H1 (cell line): ENCODE data around the gene CNFN. TPM values are rescaled to one million over a fixed set of nuclear protein-coding genes. Genes with fewer than 3 reads are reported as not detected.
A peak's percentile ranks its signal among the peaks of the same experiment; 100 is the strongest.

Experiments
- CTCF ChIA-PET: fragments of 300-600 bp; sonication (Branson Sonifier 250); formaldehyde crosslinking; loops from one replicate; lab custom pipeline; 2021; ENCODE audit not compliant: partially characterized antibody; lab: Charles Lee
- POLR2A ChIA-PET: fragments of 300-600 bp; sonication (Branson Sonifier 250); formaldehyde crosslinking; loops from one replicate; lab custom pipeline; 2021; ENCODE audit warnings: inconsistent platforms; ENCODE audit not compliant: partially characterized antibody; lab: Charles Lee
- DNase-seq, 2 experiments: peaks; one replicate each; pipeline versions ENCODE4 v3.0.0 to v3.0.0-alpha.2; 2010 to 2022; ENCODE audit warnings: low spot score in 2 of 2, low read depth in 1 of 2, mixed read lengths in 1 of 2
- FAIRE-seq: peaks from 2 replicates; lab custom pipeline; 2011; peaks lifted over from hg19 to GRCh38; lab: Jason Lieb, UNC
- H2AFZ ChIP-seq: 2 replicates; pipeline ENCODE4 v1.8.1; 2012; ENCODE audit warnings: low read length, inconsistent platforms
- H2AK5ac ChIP-seq: 2 replicates; pipeline ENCODE4 v1.6.1; 2013; ENCODE audit warnings: low read depth, low read length
- H2BK120ac ChIP-seq: replicated peaks from 2 replicates; pipeline ENCODE3; 2013; ENCODE audit warnings: low read depth, low read length, inconsistent platforms
- H2BK12ac ChIP-seq: 2 replicates; pipeline ENCODE4 v1.6.1; 2013; ENCODE audit warnings: low read depth, low read length
- H2BK15ac ChIP-seq: 2 replicates; pipeline ENCODE4 v1.6.1; 2013; ENCODE audit warnings: low read length
- H2BK20ac ChIP-seq: 2 replicates; pipeline ENCODE4 v1.6.1; 2013; ENCODE audit warnings: low read length
- H2BK5ac ChIP-seq: 2 replicates; pipeline ENCODE4 v1.6.1; 2013; ENCODE audit warnings: low read depth, low read length
- H3K14ac ChIP-seq: 2 replicates; pipeline ENCODE4 v1.6.1; 2013; ENCODE audit warnings: inconsistent platforms; ENCODE audit not compliant: insufficient read length
- H3K18ac ChIP-seq: 2 replicates; pipeline ENCODE4 v1.6.1; 2013; ENCODE audit warnings: low read length; ENCODE audit errors: extremely low read depth
- H3K23ac ChIP-seq: 2 replicates; pipeline ENCODE4 v1.6.1; 2013; ENCODE audit warnings: inconsistent platforms; ENCODE audit not compliant: insufficient read length
- H3K23me2 ChIP-seq: 2 replicates; pipeline ENCODE4 v1.6.1; 2013; ENCODE audit warnings: low read depth, low read length
- H3K27ac ChIP-seq: 2 replicates; pipeline ENCODE4 v1.6.1; 2011; ENCODE audit warnings: low read depth, low read length, inconsistent platforms
- H3K27me3 ChIP-seq, 4 experiments: replicated peaks in 1 of 4; 1 replicate in 1 of 4; 2 replicates in 3 of 4; pipeline versions ENCODE4 v1.6.1 to v1.8.1; 2011 to 2013; ENCODE audit warnings: low read length in 3 of 4, mild to moderate bottlenecking in 3 of 4, inconsistent platforms in 2 of 4, mixed read lengths in 2 of 4, moderate library complexity in 1 of 4; ENCODE audit not compliant: control insufficient read depth in 3 of 4, insufficient read depth in 3 of 4; ENCODE audit errors: extremely low read depth in 1 of 4
- H3K36me3 ChIP-seq, 4 experiments: 2 replicates each; pipeline versions ENCODE4 v1.6.1 to v1.8.1; 2011 to 2013; ENCODE audit warnings: mild to moderate bottlenecking in 4 of 4, low read length in 3 of 4, moderate library complexity in 2 of 4, control low read depth in 1 of 4, inconsistent platforms in 1 of 4; ENCODE audit not compliant: insufficient read depth in 4 of 4, control insufficient read depth in 2 of 4
- H3K4ac ChIP-seq: replicated peaks from 2 replicates; pipeline ENCODE3; 2013; ENCODE audit warnings: low read length, low read depth, mixed read lengths, inconsistent platforms; ENCODE audit not compliant: insufficient read length
- H3K4me1 ChIP-seq, 4 experiments: replicated peaks in 1 of 4; 1 replicate in 1 of 4; 2 replicates in 3 of 4; pipeline versions ENCODE4 v1.6.1 to v1.8.1; 2011 to 2013; ENCODE audit warnings: low read length in 3 of 4, inconsistent platforms in 2 of 4, mixed read lengths in 1 of 4; ENCODE audit not compliant: insufficient read depth in 4 of 4, control insufficient read depth in 3 of 4
- H3K4me2 ChIP-seq, 2 experiments: 2 replicates each; pipeline versions ENCODE4 v1.6.1 to v1.8.1; 2011 to 2013; ENCODE audit warnings: low read depth in 2 of 2, low read length in 2 of 2, control low read depth in 1 of 2, inconsistent platforms in 1 of 2, mild to moderate bottlenecking in 1 of 2; ENCODE audit not compliant: insufficient read depth in 1 of 2
- H3K4me3 ChIP-seq, 4 experiments: fragments of 200-600, 300-600 bp in 1 of 4; sonication (generic), shearing (Covaris generic), sonication (Bioruptor Twin) in 1 of 4; 2 replicates each; pipeline versions ENCODE4 v1.5.1 to v1.8.1; 2011 to 2016; ENCODE audit warnings: low read length in 4 of 4, low read depth in 3 of 4, control low read depth in 2 of 4, inconsistent platforms in 2 of 4, mild to moderate bottlenecking in 2 of 4, mixed read lengths in 1 of 4, moderate library complexity in 1 of 4; ENCODE audit not compliant: insufficient read depth in 2 of 4; ENCODE audit errors: extremely low read depth in 1 of 4
- H3K56ac ChIP-seq: replicated peaks from 2 replicates; pipeline ENCODE3; 2013; ENCODE audit warnings: low read depth, mild to moderate bottlenecking, mixed read lengths, low read length, inconsistent platforms; ENCODE audit not compliant: insufficient read length
- H3K79me1 ChIP-seq: 2 replicates; pipeline ENCODE4 v1.6.1; 2013; ENCODE audit warnings: low read depth, low read length, control low read depth
- H3K79me2 ChIP-seq, 2 experiments: 2 replicates each; pipeline versions ENCODE4 v1.6.1 to v1.8.1; 2012 to 2013; ENCODE audit warnings: low read length in 2 of 2, mild to moderate bottlenecking in 2 of 2, inconsistent platforms in 1 of 2; ENCODE audit not compliant: insufficient read depth in 2 of 2, control insufficient read depth in 1 of 2
- H3K9ac ChIP-seq, 4 experiments: replicated peaks in 1 of 4; 1 replicate in 1 of 4; 2 replicates in 3 of 4; pipeline versions ENCODE4 v1.6.1 to v1.8.1; 2011 to 2013; ENCODE audit warnings: low read depth in 3 of 4, low read length in 3 of 4, control low read depth in 2 of 4, mild to moderate bottlenecking in 2 of 4, moderate library complexity in 2 of 4, inconsistent platforms in 1 of 4; ENCODE audit errors: extremely low read depth in 1 of 4
- H3K9me3 ChIP-seq, 2 experiments: 2 replicates each; pipeline versions ENCODE4 v1.6.1 to v1.8.1; 2012 to 2013; ENCODE audit warnings: mild to moderate bottlenecking in 2 of 2, moderate library complexity in 2 of 2, control low read depth in 1 of 2, inconsistent platforms in 1 of 2, low read depth in 1 of 2, low read length in 1 of 2, mixed read lengths in 1 of 2; ENCODE audit not compliant: insufficient read depth in 2 of 2
- H4K20me1 ChIP-seq, 2 experiments: replicated peaks in 1 of 2; 2 replicates each; pipeline versions ENCODE3 to v1.8.1; 2011 to 2013; ENCODE audit warnings: inconsistent platforms in 2 of 2, low read length in 2 of 2, mild to moderate bottlenecking in 1 of 2; ENCODE audit not compliant: insufficient read depth in 2 of 2, control insufficient read depth in 1 of 2
- H4K5ac ChIP-seq: 2 replicates; pipeline ENCODE4 v1.6.1; 2013; ENCODE audit warnings: low read length, low read depth, mixed read lengths, inconsistent platforms; ENCODE audit not compliant: insufficient read length
- H4K8ac ChIP-seq: 2 replicates; pipeline ENCODE4 v1.8.0; 2013; ENCODE audit warnings: mild to moderate bottlenecking, moderate library complexity, low read length, inconsistent platforms; ENCODE audit not compliant: insufficient read depth; ENCODE audit errors: extremely low read depth
- H4K91ac ChIP-seq: replicated peaks from 2 replicates; pipeline ENCODE3; 2013; ENCODE audit warnings: low read length, mixed read lengths, inconsistent platforms; ENCODE audit not compliant: insufficient read length
- BACH1 ChIP-seq: IDR thresholded peaks from 2 replicates; pipeline ENCODE4 v1.6.1; 2012; ENCODE audit warnings: low read length, improper control_type of control experiment
- CHD2 ChIP-seq: IDR thresholded peaks from 2 replicates; pipeline ENCODE4 v1.6.1; 2012; ENCODE audit warnings: low read length, improper control_type of control experiment
- CREB1 ChIP-seq: IDR thresholded peaks from 2 replicates; pipeline ENCODE4 v1.6.1; 2012; ENCODE audit warnings: inconsistent platforms
- EGR1 ChIP-seq: IDR thresholded peaks from 2 replicates; pipeline ENCODE4 v1.6.1; 2011; ENCODE audit warnings: low read depth, low read length, borderline replicate concordance
- HDAC6 ChIP-seq: IDR thresholded peaks from one replicate; pipeline ENCODE4 v1.7.1; 2012; ENCODE audit warnings: low read depth, mild to moderate bottlenecking, inconsistent platforms, low read length, moderate library complexity
- KDM1A ChIP-seq: fragments of 200-600, 300-600 bp; sonication (generic); IDR thresholded peaks from 2 replicates; pipeline ENCODE4 v1.7.1; 2016; ENCODE audit warnings: mild to moderate bottlenecking, low read length, borderline replicate concordance
- KDM4A ChIP-seq: IDR thresholded peaks from one replicate; pipeline ENCODE4 v1.7.1; 2012; ENCODE audit warnings: low read depth, mild to moderate bottlenecking, moderate library complexity, low read length, inconsistent platforms; ENCODE audit not compliant: severe bottlenecking
- KDM5A ChIP-seq: fragments of 200-600 bp; IDR thresholded peaks from 2 replicates; pipeline ENCODE4 v1.7.1; 2012; ENCODE audit warnings: mild to moderate bottlenecking, low read length, inconsistent platforms, mixed read lengths
- POLR2A ChIP-seq, 2 experiments: IDR thresholded peaks; 1 replicate in 1 of 2; 2 replicates in 1 of 2; pipeline ENCODE4 v1.6.1; 2011; ENCODE audit warnings: low read depth in 2 of 2, low read length in 2 of 2, mild to moderate bottlenecking in 2 of 2; ENCODE audit errors: control extremely low read depth in 1 of 2
- POU5F1 ChIP-seq: IDR thresholded peaks from 2 replicates; pipeline ENCODE4 v1.6.1; 2011; ENCODE audit warnings: low read depth, mild to moderate bottlenecking, low read length, moderate library complexity
- SAP30 ChIP-seq: fragments of 300-600 bp; sonication (generic); IDR thresholded peaks from 2 replicates; pipeline ENCODE4 v1.7.1; 2012; ENCODE audit warnings: low read length, moderate library complexity, mild to moderate bottlenecking, inconsistent platforms; ENCODE audit not compliant: insufficient read depth, insufficient replicate concordance
- SIRT6 ChIP-seq: IDR thresholded peaks from one replicate; pipeline ENCODE4 v1.7.1; 2012; ENCODE audit warnings: low read length, inconsistent platforms
- SP4 ChIP-seq: IDR thresholded peaks from 2 replicates; pipeline ENCODE4 v1.6.1; 2012; ENCODE audit warnings: low read length, inconsistent platforms
- SRF ChIP-seq: IDR thresholded peaks from 2 replicates; pipeline ENCODE4 v1.6.1; 2011; ENCODE audit warnings: mild to moderate bottlenecking, low read depth, low read length, moderate library complexity
- SUZ12 ChIP-seq: fragments of 200-600 bp; sonication (generic); IDR thresholded peaks from 2 replicates; pipeline ENCODE4 v1.6.1; 2012; ENCODE audit warnings: mild to moderate bottlenecking, inconsistent platforms, low read length, moderate library complexity, mixed read lengths
- WGBS, 2 experiments: shearing (Covaris generic) in 1 of 2; methylation state at CpG; one replicate each; pipeline versions ENCODE4 v1.1.6 to v1.1.7; 2013 to 2015; ENCODE audit warnings: low lambda C conversion rate in 2 of 2, mixed read lengths in 2 of 2, inconsistent platforms in 1 of 2, low coverage in 1 of 2, missing lambda C conversion rate in 1 of 2; ENCODE audit not compliant: insufficient replicate concordance in 2 of 2, insufficient coverage in 1 of 2, insufficient read length in 1 of 2; ENCODE audit errors: extremely low coverage in 1 of 2, missing lambda C conversion rate in 1 of 2; 5-methylcytosine and 5-hydroxymethylcytosine counted together
- polyA plus RNA-seq, 7 experiments: library from polyadenylated mRNA; depleted of rRNA in 3 of 7; stranded (reverse) in 5 of 7; unstranded in 2 of 7; fragments of >200 nt in 5 of 7; fragments of 200-250 nt in 2 of 7; gene quantifications; 1 replicate in 5 of 7; 2 replicates in 1 of 7; 4 replicates in 1 of 7; pipeline versions ENCODE4 v1.2.1 to v1.2.3, GENCODE V29; 2011 to 2013; ENCODE audit warnings: missing spikeins in 2 of 7, mixed read lengths in 2 of 7
- total RNA-seq: library from RNA; stranded (reverse); fragmentation: NEBNext Ultra II Directional; extraction: Animal tissue kit (Norgen Biotek cat#: 25700); gene quantifications from 2 replicates; pipeline ENCODE4 v1.2.1, GENCODE V29; 2021

The CNFN gene
- total and polyA plus RNA-seq, 2 of the 8 experiments (the other 6 are each of a cell fraction or from before 2014, with no cell fraction given), result 8.9 to 31.5 TPM

- CTCF ChIA-PET, result interaction anchor here (0.5 to 1.3 kb wide), 5 partner anchors 12 to 70 kb away, joined by 3 to 4 read pairs (median 3); no protein-coding TSS in a partner anchor
- no peak overlapping the region for H3K9ac ChIP-seq
- TF ChIP-seq POU5F1 (no peak), SIRT6 (no peak), HDAC6 (no peak), CHD2 (no peak), SP4 (no peak), KDM5A (no peak), KDM4A (no peak), KDM1A (no peak), CREB1 (no peak), BACH1 (no peak), POLR2A (IDR thresholded peaks at IDR 0.05; ENCODE audit: control extremely low read depth in 1 of 2, low read depth in 2 of 2, low read length in 2 of 2) (no peak), SUZ12 (no peak), SRF (no peak), SAP30 (no peak), EGR1 (no peak)
Observed at GRCh38 chr19:42368765-42369164, 21.3 kb downstream of the CNFN start.

More at GRCh38 chr19:42368765-42369164, 21.3 kb downstream of the CNFN start:
- FAIRE-seq (no peak), DNase-seq (no peak)
- no peak overlapping the region for H2AFZ ChIP-seq
- no peaks in the 10 kb centered on the region for H4K20me1 ChIP-seq
- H3K4ac ChIP-seq, result peak overlapping the region; percentile 95
- H3K79me1 ChIP-seq, result peaks cover 2% of the 10 kb centered on the region
- H3K27ac ChIP-seq, result no peak overlapping the region
- H3K36me3 ChIP-seq, result peaks cover 4 to 8% (median 5%) of the 10 kb centered on the region in 4 experiments; a peak in 6 of 8 replicates
- no peak overlapping the region for H3K4me3 ChIP-seq
- no peaks in the 10 kb centered on the region; the same call in 1 of the 2 replicates for H3K23me2 ChIP-seq
- H3K4me1 ChIP-seq, result peaks cover 7 to 29% (median 22%) of the 10 kb centered on the region in 4 experiments
- 91% methylated on average over 15 of the region's 15 CpGs; no CpG with 5 or more reads in 1 of the 2 experiments for WGBS, 2 experiments
- no peak overlapping the region; a peak in 1 of 4 replicates for H3K4me2 ChIP-seq
- peak overlapping the region; percentile 0 for H4K5ac ChIP-seq
- peak overlapping the region; percentile 43; the same call in 1 of the 2 replicates for H2AK5ac ChIP-seq
- peak overlapping the region; percentile 89; the same call in 1 of the 2 replicates for H2BK20ac ChIP-seq
- 0 out of 2 replicates have a peak overlapping the region, but pooled peaks have one; percentile 84 for H2BK5ac ChIP-seq
- H3K23ac ChIP-seq, result no peak overlapping the region
- H2BK15ac ChIP-seq, result peak overlapping the region; percentile 72; the same call in 1 of the 2 replicates
- no peaks in the 10 kb centered on the region for H3K27me3 ChIP-seq
- peak overlapping the region; percentile 78 for H4K8ac ChIP-seq
- no peak overlapping the region for H3K56ac ChIP-seq
- peak overlapping the region; percentile 88 for H4K91ac ChIP-seq
- H2BK12ac ChIP-seq, result peak overlapping the region; percentile 84; the same call in 1 of the 2 replicates
- POLR2A ChIA-PET, result interaction anchor here (1.1 to 1.2 kb wide), 2 partner anchors 9 to 15 kb away, joined by 3 to 4 read pairs; no protein-coding TSS in a partner anchor
- H3K18ac ChIP-seq, result no peak overlapping the region; the same call in 1 of the 2 replicates
- peaks cover 0 to 6% of the 10 kb centered on the region in 2 experiments; a peak in 1 of 4 replicates for H3K9me3 ChIP-seq
- no peak overlapping the region for H3K14ac ChIP-seq
- no peaks in the 10 kb centered on the region for H3K79me2 ChIP-seq
- H2BK120ac ChIP-seq, result no peak overlapping the region
